Liver (tissue), 9 donors: ENCODE measurements around the gene SLC16A9. TPM values are rescaled to one million over a fixed set of nuclear protein-coding genes. Genes with fewer than 3 reads are reported as not detected.

Source experiments
- DNase-seq: peaks from one replicate; pipeline ENCODE4 v3.0.0-alpha.2; 2017; ENCODE audit warnings: low spot score
- H3K27ac ChIP-seq, 2 donors: one replicate each; pipeline ENCODE4 v1.7.0; 2013; ENCODE audit warnings: inconsistent platforms in 2 of 2, low read length in 2 of 2, control low read depth in 1 of 2, low read depth in 1 of 2, mild to moderate bottlenecking in 1 of 2
- H3K27me3 ChIP-seq, 4 donors: one replicate each; pipeline versions ENCODE4 v1.6.1 to v1.7.0; 2013; ENCODE audit warnings: low read length in 3 of 4, inconsistent platforms in 1 of 4, mild to moderate bottlenecking in 1 of 4, moderate library complexity in 1 of 4; ENCODE audit not compliant: control insufficient read depth in 4 of 4, insufficient read depth in 4 of 4
- H3K36me3 ChIP-seq, 4 donors: one replicate each; pipeline versions ENCODE4 v1.6.1 to v1.7.0; 2013; ENCODE audit warnings: low read length in 3 of 4, mild to moderate bottlenecking in 3 of 4, low read depth in 1 of 4, moderate library complexity in 1 of 4; ENCODE audit not compliant: control insufficient read depth in 4 of 4, insufficient read depth in 3 of 4
- H3K4me1 ChIP-seq, 4 donors: one replicate each; pipeline versions ENCODE4 v1.6.1 to v1.7.0; 2013; ENCODE audit warnings: low read length in 3 of 4, mild to moderate bottlenecking in 3 of 4, moderate library complexity in 1 of 4; ENCODE audit not compliant: control insufficient read depth in 4 of 4, insufficient read depth in 4 of 4
- H3K4me3 ChIP-seq, 3 donors: one replicate each; pipeline versions ENCODE4 v1.6.1 to v1.7.0; 2013; ENCODE audit warnings: low read length in 3 of 3, control low read depth in 1 of 3, low read depth in 1 of 3, mild to moderate bottlenecking in 1 of 3
- H3K9ac ChIP-seq, 2 donors: one replicate each; pipeline ENCODE4 v1.7.0; 2013; ENCODE audit warnings: low read length in 2 of 2, mild to moderate bottlenecking in 2 of 2, moderate library complexity in 2 of 2, control low read depth in 1 of 2, low read depth in 1 of 2
- H3K9me3 ChIP-seq, 4 donors: one replicate each; pipeline versions ENCODE4 v1.6.1 to v1.7.0; 2013; ENCODE audit warnings: low read length in 3 of 4; ENCODE audit not compliant: control insufficient read depth in 4 of 4
- ATF3 ChIP-seq: IDR thresholded peaks from 2 replicates; pipeline ENCODE4 v1.6.1; 2016; ENCODE audit warnings: antibody characterized with exemption
- CTCF ChIP-seq: fragments of 150-350 bp; IDR thresholded peaks from 2 replicates; pipeline ENCODE4 v1.5.1; 2017; ENCODE audit warnings: improper control_type of control experiment, low read depth, low read length; ENCODE audit not compliant: missing input control
- EGR1 ChIP-seq, 2 donors: IDR thresholded peaks; 2 replicates each; pipeline ENCODE4 v1.6.1; 2016 to 2018; ENCODE audit warnings: antibody characterized with exemption in 2 of 2, low read depth in 2 of 2
- FOXA1 ChIP-seq: IDR thresholded peaks from 2 replicates; pipeline ENCODE4 v1.6.1; 2016; ENCODE audit warnings: antibody characterized with exemption
- FOXA2 ChIP-seq: IDR thresholded peaks from 2 replicates; pipeline ENCODE4 v1.6.1; 2016; ENCODE audit warnings: antibody characterized with exemption
- GABPA ChIP-seq, 2 donors: IDR thresholded peaks in 1 of 2; conservative IDR thresholded peaks in 1 of 2; 2 replicates each; pipeline ENCODE4 v1.6.1; 2016; ENCODE audit warnings: antibody characterized with exemption in 2 of 2, mild to moderate bottlenecking in 1 of 2, moderate library complexity in 1 of 2
- HNF4G ChIP-seq: IDR thresholded peaks from 2 replicates; pipeline ENCODE4 v1.6.1; 2016; ENCODE audit warnings: antibody characterized with exemption
- JUND ChIP-seq, 2 donors: IDR thresholded peaks; 2 replicates each; pipeline ENCODE4 v1.6.1; 2016; ENCODE audit warnings: antibody characterized with exemption in 2 of 2
- MAX ChIP-seq: IDR thresholded peaks from 2 replicates; pipeline ENCODE4 v1.6.1; 2016; ENCODE audit warnings: antibody characterized with exemption
- NR2F2 ChIP-seq: IDR thresholded peaks from 2 replicates; pipeline ENCODE4 v1.6.1; 2016; ENCODE audit warnings: antibody characterized with exemption
- REST ChIP-seq: IDR thresholded peaks from 2 replicates; pipeline ENCODE4 v1.6.1; 2016; ENCODE audit warnings: antibody characterized with exemption, mild to moderate bottlenecking
- SP1 ChIP-seq: IDR thresholded peaks from 2 replicates; pipeline ENCODE4 v1.6.1; 2018; ENCODE audit warnings: antibody characterized with exemption, mild to moderate bottlenecking
- TAF1 ChIP-seq: conservative IDR thresholded peaks from 2 replicates; pipeline ENCODE4 v1.6.1; 2016; ENCODE audit warnings: antibody characterized with exemption, mild to moderate bottlenecking
- YY1 ChIP-seq: IDR thresholded peaks from 2 replicates; pipeline ENCODE4 v1.6.1; 2016; ENCODE audit warnings: antibody characterized with exemption, mild to moderate bottlenecking
- ZBTB33 ChIP-seq: IDR thresholded peaks from 2 replicates; pipeline ENCODE4 v1.6.1; 2016; ENCODE audit warnings: antibody characterized with exemption
- WGBS: extraction: QIAGEN DNeasy Blood & Tissue Kit; methylation state at CpG from one replicate; pipeline ENCODE4 v1.1.7; 2013; 5-methylcytosine and 5-hydroxymethylcytosine counted together
- polyA plus RNA-seq, 2 donors: library from polyadenylated mRNA; stranded (reverse) in 1 of 2; unstranded in 1 of 2; fragments of 200-250 nt in 1 of 2; fragments of >200 nt in 1 of 2; fragmentation: Nextera tagmentation in 1 of 2; extraction: Ambion mirVana in 1 of 2; gene quantifications; one replicate each; pipeline versions ENCODE4 v1.2.1 to v1.2.3, GENCODE V29; 2013 to 2015
- total RNA-seq, 2 donors: library from RNA; depleted of rRNA; stranded (reverse); fragments of >200 nt; gene quantifications; one replicate each; pipeline ENCODE4 v1.2.3, GENCODE V29; 2014
- donor health status: healthy.
- donor health status: healthy.
- donor health status: healthy.
- donor health status: healthy.
- donor health status: healthy.

The SLC16A9 gene
- total and polyA plus RNA-seq, 4 donors = 0.18 to 9.3 (median 0.59) TPM

GRCh38 chr10:59672150-59672875 is 37.3 kb downstream of the SLC16A9 start:
- Histone ChIP-seq H3K9me3 (no peaks in the 10 kb centered on the region), H3K36me3 (no peaks in the 10 kb centered on the region), H3K27ac (no peak overlapping the region), H3K4me3 (no peak overlapping the region), H3K27me3 (no peaks in the 10 kb centered on the region), H3K4me1 (no peaks in the 10 kb centered on the region), H3K9ac (no peak overlapping the region)
- TF ChIP-seq ATF3 = no peak
- WGBS = 92% methylated on average over 2 of the region's 2 CpGs
- DNase-seq = no peak

GRCh38 chr10:59670269-59670668 is 39.4 kb downstream of the SLC16A9 start:
- H3K9me3 ChIP-seq = no peaks in the 10 kb centered on the region
- no peaks in the 10 kb centered on the region for H3K4me1 ChIP-seq
- no peak for DNase-seq
- no peak overlapping the region for H3K4me3 ChIP-seq
- 69% methylated on average over 1 of the region's 1 CpG for WGBS
- H3K9ac ChIP-seq = no peak overlapping the region
- H3K36me3 ChIP-seq = no peaks in the 10 kb centered on the region
- TF ChIP-seq JUND (IDR thresholded peaks at IDR 0.05) = no peak
- no peak for TF ChIP-seq ZBTB33
- no peak for TF ChIP-seq SP1
- TF ChIP-seq MAX = no peak
- TF ChIP-seq YY1 = no peak
- TF ChIP-seq CTCF = no peak
- no peak for TF ChIP-seq EGR1 (IDR thresholded peaks at IDR 0.05; ENCODE audit: low read depth in 2 of 2)
- TF ChIP-seq FOXA1 = no peak
- TF ChIP-seq GABPA (IDR thresholded peaks at IDR 0.05 in 1 of 2, conservative IDR thresholded peaks at IDR 0.05 in 1 of 2) = no peak
- TF ChIP-seq ATF3 = no peak
- no peak for TF ChIP-seq REST
- no peak for TF ChIP-seq NR2F2
- TF ChIP-seq HNF4G = no peak
- TF ChIP-seq FOXA2 = no peak
- no peak for TF ChIP-seq TAF1
- no peak overlapping the region for H3K27ac ChIP-seq
- H3K27me3 ChIP-seq = no peaks in the 10 kb centered on the region
